ENCODE results near the gene MRPL55.
A peak's percentile ranks its signal among the peaks of the same experiment; 100 is the strongest.

The MRPL55 gene

DNA sequence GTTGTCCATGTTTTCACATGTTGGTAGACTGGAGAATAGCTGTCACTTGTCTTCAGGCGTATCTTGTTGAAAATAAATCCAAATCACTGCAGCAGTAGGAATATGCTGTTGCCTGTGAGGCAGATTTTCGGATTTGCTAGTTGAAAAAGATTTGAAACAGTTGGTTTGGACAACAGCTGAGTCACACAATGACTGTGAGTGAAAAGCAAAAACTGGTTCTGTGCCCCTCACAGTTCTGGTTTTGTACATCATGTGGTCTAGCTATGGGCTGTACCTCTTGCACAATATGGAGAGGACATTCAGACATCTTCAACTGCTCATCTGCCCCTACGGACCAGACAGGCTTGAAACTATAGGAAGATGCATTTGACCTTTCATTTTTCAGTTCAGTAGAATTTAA lies 24.8 kb downstream of the MRPL55 start:
- DNase-seq (ENCODE audit: low spot score): no peak

DNA sequence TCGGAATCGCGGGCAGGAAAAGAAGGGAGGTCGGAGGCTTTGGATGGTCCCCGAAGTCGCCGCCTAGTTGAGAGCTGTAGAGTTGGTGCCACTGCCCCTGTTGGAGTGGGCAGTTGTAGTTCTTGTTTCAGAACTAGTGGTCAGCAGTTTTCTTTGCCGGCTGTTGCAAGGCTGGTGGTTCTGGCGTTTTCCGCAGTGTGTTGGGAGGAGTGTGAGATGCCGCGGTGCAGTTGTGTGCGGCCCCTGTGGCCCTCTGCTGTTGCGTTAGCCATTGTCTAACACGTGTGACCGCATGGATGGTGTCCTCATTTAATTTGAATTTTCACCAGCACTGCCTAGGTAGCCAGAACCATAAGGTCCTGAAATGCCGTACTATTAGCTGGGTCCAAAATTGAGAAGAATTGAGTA lies 25.2 kb downstream of the MRPL55 start:
- no peak for DNase-seq (ENCODE audit: low spot score)

DNA sequence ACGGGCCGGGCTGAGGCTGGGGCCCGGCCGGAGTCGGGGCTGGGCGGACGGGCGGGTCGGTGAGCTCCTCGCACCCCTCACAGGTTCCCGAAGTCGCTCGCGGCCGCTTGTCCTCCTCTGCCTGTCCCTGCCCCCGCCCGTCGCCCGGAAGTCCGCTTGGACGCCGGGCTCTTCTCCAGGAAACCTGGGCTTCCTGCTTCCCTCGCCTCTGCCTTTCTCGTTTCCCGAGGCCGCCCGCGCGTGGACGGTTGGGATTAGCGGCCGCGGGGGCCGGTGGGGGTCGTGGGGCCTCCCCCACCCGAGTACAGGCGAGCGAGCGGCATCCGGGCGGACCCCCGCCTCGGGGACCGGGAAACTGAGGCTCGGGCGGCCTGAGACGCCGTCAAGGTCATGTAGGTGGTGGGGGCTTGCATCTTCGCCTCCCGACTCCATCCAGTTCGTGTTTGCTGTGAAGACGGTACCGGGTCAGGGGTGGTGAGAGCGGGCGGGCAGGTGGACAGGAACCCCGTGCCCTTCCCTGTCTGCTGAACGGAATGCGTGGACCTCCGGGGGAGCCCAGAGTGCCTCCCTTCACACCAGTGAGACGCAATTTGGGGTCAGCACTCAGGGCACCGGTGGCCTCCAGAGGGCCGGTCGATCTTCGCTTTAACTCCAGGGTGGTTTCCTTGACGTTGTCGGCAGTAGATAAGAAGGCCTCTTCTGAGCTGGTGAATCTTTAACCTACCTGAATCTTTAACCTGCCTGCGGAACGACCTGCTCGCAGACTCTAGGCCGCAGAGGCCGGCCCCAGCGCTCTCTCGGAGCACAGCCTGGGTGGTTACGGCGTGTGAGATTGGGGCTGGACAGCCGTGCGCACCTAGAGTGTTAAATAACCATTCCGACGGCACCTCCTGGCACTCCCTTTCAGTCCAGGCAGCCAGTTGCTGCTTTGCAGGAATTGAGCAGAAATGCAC lies 25.9 kb downstream of the MRPL55 start:
- DNase-seq (ENCODE audit: low spot score): no peak

DNA sequence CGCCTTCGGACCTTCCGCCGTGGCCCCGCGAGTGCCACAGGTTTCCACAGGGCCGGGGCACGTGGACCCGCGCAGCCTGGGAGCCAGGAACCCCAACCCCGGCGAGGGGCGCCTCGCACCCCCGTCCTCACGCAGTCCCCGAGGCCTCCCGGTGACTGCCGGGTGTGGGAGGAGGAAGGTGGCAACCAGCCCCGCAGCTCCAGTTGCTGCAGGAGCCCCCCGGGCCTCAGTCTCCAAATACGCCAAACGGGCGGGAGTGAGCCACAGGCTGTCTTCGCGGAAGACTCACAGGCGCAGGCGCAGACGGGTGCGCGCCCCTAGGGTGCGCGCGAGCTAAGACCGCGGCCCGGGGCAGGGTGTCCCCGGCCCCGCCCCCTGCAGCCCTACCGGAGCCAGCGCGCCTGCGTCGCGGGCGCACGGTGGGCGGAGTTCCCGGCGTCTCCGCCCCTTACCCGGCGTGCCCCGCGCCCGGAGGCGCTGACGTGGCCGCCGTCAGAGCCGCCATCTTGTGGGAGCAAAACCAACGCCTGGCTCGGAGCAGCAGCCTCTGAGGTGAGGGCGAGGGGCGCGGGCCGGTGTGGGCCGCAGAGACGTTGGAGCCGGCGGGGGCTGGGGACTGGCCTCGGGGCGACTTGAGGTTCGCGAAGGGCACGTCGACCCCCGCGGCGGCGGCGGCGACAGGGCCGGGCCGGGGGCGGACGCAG lies 26.7 kb downstream of the MRPL55 start, which contains the start of gene ARF1:
Gene ARF1, plus strand, starts transcription at position 495 of the 704 bp plus-strand sequence. CDS start 14,407 bp downstream, outside the sequence.
- peak; percentile 100 for DNase-seq (ENCODE audit: low spot score)

DNA sequence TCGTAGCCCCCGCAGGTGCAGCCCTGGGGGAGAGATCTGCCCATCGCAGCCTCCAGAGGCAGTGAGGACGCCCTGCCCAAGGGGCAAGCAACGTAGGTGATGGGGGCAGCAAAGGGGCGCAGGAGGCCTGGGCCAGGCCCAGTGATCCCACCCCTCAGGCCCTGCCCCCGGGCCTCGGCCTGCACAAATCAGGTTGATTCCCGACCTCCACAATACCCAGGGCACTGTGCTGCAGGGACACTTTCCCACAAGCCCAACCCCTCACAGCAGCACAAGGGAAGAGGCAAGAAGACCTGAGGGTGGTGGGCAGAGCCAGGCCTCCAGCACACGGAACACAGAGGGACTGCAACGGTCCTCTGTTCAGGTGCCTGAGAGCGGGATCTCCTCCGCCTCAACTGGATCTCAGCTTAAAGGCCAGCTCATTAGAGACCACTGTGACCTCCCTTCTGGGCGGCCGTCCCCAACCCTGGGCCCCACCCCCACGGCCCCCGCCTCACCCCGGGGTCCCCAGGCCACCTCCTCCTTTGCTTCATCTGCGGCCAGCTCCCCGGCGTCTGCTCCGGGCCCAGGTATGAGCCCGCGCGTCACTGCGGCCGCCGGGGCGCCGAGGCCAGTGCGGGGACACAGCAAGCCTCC lies 27.4 kb downstream of the MRPL55 start:
- no peak for DNase-seq (ENCODE audit: low spot score)

DNA sequence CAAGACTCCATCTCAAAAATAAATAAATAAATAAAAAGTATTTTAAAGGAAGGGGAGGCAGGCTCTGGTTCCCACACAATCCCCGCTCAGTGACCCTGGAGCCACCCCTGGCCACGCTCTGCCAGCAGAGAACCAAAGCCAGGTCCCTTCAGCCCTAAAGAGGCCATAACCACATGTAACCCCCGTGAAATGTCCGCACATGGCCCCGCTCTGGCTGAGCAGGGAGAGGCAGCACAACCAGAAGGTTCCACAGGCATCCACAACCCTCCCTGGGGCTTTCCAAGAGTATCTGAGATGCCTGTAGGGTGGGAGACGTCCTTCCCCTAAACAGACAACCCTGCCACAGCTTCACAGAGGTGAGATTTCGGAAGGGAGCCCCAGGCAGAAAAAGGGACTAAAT lies 28.0 kb downstream of the MRPL55 start:
- DNase-seq (ENCODE audit: low spot score): no peak

DNA sequence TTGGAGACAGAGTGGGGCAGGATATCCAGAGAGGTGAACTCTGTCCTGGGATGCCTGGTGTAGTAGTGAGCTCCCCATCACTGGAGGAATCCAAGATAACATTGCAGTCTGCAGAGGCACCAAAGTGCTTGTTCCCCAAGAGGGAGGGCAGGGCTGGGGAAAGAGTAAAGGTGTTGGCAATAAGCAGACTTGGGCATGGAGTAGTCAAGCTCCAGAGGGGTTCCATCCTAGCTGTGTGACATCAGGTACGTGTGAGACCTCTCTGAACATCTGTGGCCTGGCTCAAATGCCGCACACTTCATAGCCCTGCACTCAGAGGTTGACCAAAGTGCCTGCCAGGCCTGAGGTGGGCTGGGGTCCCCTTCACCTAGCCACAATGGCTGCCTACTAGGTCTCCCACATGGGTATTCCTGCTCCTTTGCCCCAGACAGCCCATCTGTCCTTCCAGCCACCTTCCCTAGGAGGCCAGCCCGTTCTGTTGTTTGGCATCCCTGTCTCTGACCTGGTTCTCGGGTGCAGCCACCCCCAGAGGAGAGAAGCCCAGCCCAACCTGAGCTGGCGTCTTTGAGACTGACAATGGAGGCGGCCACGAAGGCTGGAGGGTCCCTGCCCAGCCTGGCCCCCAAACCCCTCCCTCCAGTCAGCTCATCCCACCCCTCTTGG lies 29.4 kb downstream of the MRPL55 start:
- no peak for DNase-seq (ENCODE audit: low spot score)

DNA sequence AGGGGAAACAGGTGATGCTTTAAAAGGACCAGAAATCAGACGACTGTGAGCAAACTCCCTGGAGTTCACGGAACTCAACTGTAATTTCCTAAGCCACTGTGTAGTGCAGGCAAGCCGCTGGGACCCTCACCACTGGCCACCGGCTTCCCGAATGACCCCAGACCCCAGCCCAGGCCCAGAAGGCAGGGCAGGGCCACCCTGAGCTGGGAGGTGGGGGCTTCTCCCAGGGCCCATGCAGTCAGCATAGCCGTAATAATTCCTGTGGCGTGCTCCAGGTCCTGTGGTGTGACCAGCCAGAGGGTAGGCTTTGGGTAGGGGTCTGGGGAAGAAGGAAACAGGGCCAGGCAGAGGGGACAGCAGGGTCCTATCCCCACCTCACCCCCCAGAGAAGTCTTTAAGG lies 30.1 kb downstream of the MRPL55 start:
- no peak for DNase-seq (ENCODE audit: low spot score)

DNA sequence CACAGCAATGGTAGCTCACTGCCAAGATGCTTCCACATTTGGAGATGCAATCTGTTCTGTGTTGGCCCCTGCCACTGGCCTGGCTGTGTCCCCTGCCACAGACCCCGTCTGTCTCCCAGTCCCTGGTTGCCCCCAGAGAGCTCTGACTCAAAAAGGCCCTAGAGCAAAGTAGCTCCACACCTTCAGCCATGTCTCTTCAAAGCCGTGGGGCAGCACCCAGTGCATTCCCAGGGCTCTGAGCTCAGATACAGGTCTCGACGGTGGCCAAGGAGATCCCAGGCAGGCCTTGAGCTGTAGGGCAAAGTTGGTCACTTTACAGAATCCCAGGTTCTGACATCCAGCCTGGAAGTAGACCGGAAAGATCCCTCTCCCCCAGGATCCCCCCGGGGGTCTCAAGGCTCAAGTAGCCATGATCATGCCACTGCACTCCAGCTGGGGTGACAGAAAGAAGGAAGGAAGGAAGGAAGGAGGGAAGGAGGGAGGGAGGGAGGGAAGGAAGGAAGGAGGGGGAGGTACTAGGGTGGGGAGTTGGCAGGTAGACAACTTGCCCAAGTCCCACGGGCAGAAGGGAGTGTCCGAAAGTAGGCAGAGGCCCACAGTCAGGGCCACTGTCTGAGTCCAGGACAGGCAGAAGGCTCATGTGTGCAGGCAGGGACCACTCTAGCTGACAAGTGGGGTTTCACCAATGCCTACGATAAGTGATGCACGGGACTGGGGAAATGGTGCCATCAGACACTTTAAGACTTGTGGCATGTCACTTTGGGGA lies 31.4 kb downstream of the MRPL55 start:
- no peak for DNase-seq (ENCODE audit: low spot score)

DNA sequence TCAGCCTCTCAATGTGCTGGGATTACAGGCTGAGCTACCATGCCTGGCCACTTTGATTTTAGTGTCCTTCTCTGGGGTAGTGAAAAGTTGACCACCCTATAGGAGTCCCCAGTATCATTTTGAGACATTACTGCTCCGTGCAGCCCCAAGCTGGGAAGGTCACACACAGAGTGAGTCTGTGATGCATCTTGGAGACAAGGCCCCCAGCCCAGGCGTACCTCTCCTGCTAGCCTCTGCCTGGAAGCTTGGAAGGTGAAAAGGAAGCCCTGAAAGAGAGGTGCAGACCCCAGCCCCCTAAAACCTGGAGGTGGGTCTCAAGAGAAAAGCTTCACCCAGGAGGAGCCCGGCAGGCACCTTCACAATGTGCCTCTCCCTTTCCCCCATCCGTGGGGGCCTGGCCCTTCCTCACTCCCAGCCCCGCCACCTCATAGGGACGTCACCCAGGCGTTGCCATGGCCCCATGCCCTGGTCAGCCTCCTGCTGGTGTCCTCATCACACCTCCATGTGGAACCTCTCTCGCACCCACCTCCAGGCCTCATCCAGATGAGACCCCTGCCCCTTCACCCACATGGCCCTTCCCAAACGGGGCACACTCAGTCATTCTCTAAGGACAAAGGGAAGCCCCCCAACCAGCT lies 32.2 kb downstream of the MRPL55 start:
- no peak for DNase-seq (ENCODE audit: low spot score)

DNA sequence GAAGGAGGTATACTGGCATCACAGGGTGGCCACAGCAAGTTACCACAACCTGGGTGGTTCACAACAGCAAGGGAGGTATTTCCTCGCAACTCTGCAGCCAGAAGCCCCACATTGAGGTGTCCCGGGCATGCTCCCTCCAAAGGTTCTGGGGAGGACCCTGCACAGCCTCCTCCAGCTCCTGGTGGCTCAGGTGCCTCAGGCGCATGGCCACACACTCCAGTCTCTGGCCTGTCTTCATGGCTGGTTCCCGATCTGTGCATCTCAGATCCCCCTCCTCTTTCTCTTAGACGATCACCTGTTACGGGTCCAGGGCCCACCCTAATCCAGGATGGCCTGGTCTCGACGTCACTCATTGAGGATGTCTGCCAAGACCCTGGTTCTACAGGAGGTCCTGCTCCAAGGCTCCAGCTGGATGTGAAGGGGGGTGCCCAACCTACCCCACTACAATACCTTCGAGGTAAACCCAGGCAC lies 33.3 kb downstream of the MRPL55 start:
- DNase-seq (ENCODE audit: low spot score): no peak

DNA sequence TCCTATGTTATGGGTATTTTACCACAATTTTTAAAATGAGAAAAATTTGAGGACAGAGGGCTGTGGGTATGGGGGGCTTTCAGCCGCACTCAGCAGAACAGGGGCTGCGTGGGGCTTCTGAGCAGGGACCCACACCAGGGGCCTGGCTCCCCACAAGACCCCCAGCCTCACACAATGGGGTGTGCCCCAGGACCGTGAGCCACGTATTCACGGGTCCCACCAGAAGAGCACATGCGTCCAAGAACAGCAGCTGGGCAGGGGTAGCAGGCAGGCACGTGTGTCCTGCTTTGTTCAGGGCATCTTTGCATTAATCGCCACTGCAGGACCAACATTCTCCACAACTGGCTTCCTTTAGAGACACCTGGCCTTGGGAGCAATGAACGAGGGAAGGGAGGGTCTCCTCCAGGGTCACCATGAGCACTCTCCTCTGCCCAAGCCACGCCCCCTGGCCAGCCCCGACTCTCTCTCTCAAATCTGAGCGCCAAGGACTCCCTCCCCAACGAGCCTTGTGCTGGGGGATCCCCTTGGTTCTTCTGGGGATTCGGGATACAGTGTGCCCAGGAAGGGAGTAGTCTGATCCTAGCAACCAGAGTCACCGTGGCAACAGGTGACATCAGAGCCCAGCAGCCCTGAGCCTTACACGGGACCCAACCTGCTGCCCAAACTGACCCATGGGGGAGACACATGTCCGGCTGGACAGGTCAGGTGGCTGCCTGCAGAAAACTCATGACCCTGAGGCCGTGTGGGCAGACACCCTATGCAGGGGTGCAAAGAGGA lies 34.0 kb downstream of the MRPL55 start:
- DNase-seq (ENCODE audit: low spot score): no peak

DNA sequence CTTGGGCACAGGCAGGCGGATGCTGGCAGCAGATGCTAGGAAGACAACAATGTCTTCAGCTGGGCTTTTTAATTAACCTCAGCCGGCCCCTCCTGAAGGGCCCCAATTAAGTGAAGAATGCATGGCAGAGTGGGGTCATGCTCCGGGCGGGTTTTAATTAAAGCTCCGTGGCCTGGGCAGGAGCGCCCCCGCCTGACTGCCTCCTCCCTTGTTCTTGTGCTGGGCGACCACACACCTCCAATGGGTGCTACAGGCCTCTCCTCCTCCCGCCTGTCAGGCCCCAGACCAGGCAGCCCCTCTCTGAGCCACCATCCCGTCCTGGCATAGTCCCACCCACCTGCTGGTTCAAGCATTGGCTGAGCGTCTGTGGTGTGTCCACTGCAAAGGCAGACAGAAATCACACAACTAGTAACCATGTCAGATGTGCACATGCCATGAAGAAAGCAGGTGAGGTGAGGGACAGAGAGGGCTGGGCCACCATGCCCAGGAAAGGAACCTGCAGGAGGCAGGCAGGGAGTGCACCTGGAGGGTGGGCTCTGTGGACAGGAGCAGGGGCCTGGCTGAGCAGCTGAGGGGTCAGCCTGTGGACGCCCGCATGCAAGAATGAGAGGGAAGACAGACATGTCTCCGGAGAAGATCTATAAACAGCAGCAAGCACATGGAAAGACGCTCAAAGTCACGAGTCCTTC lies 35.1 kb downstream of the MRPL55 start:
- peak; percentile 65 for DNase-seq (ENCODE audit: low spot score)

DNA sequence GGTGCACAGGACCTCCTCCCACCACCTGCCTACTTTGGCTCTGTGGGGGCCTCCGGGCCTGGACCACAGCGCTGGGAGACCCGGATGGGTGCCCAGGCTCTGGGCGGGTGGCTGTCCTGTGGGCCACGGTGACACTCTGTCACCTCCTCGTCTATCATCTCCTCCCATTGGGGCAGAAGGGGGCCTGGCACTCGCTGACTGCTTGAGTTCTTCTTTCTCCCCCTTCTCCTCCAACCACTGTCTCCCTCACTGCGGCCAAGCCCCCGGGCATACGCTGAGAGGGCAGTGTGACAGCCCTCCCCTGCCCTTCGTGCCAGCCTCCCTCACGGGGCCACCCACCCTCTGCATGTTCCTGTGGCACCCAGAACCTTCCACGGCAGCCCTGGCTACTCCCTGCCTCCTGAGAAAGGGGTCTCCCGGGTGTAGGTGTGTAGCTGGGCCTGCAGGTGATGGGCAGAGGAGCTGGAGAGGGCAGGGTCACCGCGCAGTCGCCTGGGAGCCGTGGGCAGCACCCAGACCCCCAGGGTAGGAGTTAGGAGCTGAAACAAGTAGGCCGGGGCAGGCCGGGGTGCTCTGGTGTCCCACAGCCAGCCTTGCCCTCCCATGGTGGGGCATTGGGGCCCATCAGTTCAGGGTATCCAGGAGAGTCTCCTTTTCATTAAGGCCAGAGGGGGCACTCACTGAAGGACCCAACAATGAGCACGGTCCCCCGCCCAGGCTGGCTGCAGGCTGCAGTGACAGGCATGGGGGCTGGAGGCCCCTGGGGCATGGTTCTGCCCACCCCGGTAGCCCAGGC lies 35.8 kb downstream of the MRPL55 start:
- no peak for DNase-seq (ENCODE audit: low spot score)

DNA sequence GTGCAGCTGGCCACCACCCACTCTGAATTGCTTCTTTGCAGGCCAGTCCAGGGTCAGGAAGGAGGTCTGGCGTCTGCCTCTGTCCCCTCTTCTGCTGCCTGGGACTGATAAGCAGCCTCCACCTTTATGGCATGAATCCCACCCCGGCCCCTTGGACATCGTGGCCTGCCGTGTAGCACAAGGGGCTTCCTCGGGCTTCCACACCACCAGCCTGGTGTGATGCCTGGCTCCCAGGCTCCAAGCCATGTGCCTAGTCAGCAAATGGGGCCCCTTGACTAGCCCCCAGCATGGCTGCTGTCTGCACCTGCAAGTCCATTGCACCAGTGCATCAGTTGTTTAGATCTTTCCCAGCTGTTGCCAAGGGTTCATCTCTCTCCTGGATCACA lies 36.4 kb downstream of the MRPL55 start:
- DNase-seq (ENCODE audit: low spot score): no peak

DNA sequence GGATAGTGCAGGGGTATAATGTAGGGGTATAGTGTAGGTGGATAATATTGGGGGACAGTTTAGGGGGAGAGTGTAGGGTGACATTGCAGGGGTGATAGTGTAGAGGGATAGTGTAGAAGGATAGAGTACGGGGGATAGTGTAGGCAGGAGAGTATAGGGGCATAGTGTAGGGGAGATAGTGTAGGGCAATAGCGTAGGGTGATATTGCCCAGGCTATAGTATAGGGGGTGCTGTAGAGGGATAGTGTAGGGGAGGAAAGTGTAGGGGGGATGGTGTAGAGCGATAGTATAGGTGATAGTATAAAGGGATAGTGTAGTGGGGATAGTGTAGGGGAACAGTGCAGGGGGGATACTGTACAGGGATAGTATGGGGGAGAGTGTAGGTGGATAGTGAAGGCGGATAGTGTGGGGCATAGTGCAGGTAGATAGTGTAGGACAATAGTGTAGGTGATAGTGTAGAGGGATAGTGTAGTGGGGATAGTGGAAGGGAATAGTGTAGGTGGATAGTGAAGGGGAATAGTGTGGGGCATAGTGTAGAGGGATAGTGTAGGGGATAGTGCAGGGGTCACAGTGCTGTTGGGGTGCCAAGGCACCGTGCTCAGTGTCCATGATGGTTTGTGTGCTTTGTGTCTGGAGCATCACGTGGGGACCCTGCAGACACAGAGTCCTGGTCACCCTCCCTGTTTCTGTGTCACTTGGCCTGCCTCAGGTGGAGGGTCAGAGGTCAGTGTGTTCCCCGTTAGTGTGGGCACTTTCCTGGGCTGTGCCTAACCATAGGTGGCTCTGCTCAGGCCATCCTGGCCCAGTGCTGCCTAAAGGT lies 37.1 kb downstream of the MRPL55 start:
- DNase-seq (ENCODE audit: low spot score): no peak

DNA sequence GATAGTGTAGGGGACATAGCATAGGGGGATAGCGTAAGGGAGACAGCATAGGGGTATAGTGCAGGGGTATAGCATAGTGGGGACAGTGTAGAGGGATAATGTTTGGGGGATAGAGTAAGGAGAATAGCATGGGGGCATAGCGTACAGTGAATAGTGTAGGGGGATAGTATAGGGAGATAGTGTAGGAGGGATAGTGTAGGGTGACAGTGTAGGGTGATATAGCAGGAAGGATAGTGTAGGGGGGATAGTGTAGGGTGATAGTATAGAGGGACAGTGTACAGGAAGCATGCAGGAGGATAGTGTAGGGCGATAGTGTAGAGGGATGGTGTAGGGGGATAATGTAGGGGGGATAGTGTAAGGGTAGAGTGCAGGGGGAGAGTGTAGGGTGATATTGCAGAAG lies 38.2 kb downstream of the MRPL55 start:
- no peak for DNase-seq (ENCODE audit: low spot score)

DNA sequence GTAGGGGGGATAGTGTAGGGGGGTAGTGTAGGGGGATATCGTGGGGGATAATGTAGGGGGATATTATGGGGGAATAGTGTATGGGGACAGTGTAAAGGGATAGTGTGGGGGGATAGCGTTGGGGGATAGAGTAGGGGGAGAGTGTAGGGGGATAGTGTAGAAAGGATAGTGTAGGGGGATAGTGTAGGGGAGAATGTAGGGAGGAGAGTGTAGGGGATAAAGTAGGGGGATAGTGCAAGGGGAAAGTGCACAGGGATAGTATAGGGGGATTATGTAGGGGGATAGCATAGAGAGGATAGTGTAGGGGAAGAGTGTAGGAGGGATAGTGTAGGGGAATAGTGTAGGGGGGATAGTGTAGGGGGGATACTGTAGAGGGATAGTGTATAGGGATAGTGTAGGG lies 38.9 kb downstream of the MRPL55 start:
- no peak for DNase-seq (ENCODE audit: low spot score)

Data from D341Med (cell line).